H1 (cell line): ENCODE results near the gene SH3GL1. TPM values are rescaled to one million over a fixed set of nuclear protein-coding genes. Genes with fewer than 3 reads are reported as not detected.

Experiments
- microRNA-seq, 2 experiments: library from miRNA; unstranded; fragments of <30 nt; microRNA quantifications; one replicate each; pipeline versions ENCODE4 to v1.2.0, GENCODE V29; 2016 to 2020; ENCODE audit warnings: borderline microRNAs expressed in 2 of 2, borderline number of aligned reads in 2 of 2, borderline replicate concordance in 1 of 2
- polyA plus RNA-seq, 7 experiments: library from polyadenylated mRNA; depleted of rRNA in 3 of 7; stranded (reverse) in 5 of 7; unstranded in 2 of 7; fragments of >200 nt in 5 of 7; fragments of 200-250 nt in 2 of 7; gene quantifications; 1 replicate in 5 of 7; 2 replicates in 1 of 7; 4 replicates in 1 of 7; pipeline versions ENCODE4 v1.2.1 to v1.2.3, GENCODE V29; 2011 to 2013; ENCODE audit warnings: missing spikeins in 2 of 7, mixed read lengths in 2 of 7
- small RNA-seq: library from polyadenylated mRNA; stranded (forward); fragments of <200 nt; extraction: miRNeasy Mini kit (QIAGEN cat#:217004); gene quantifications from one replicate; pipeline ENCODE3, GENCODE V24; 2013; ENCODE audit not compliant: insufficient read depth
- total RNA-seq: library from RNA; stranded (reverse); fragmentation: NEBNext Ultra II Directional; extraction: Animal tissue kit (Norgen Biotek cat#: 25700); gene quantifications from 2 replicates; pipeline ENCODE4 v1.2.1, GENCODE V29; 2021

The SH3GL1 gene
- total and polyA plus RNA-seq, 2 of the 8 experiments (the other 6 are each of a cell fraction or from before 2014, with no cell fraction given): 81.5 to 102 TPM

Small RNA genes lying within 50 kb of the gene (microRNA-seq; reads per million reads assigned to microRNA genes)
- gene MIR4746: 3.2 to 3.7 reads per million in 2 experiments

Small RNA genes lying within 50 kb of the gene (small RNA-seq; reads per million reads assigned to genes)
- not detected for gene MIR4746

Other genes starting within 250 kb of the SH3GL1 start
- not detected in 2 replicates for gene CREB3L3, start 246.9 kb downstream of the SH3GL1 start, total RNA-seq
- 0.12 and 0.17 TPM in 2 replicates for gene CREB3L3, start 246.9 kb downstream of the SH3GL1 start, polyA plus RNA-seq (2011; rRNA removed)
- 23.9 and 25.2 TPM in 2 replicates for gene SIRT6, start 218.0 kb downstream of the SH3GL1 start, total RNA-seq
- gene SIRT6, start 218.0 kb downstream of the SH3GL1 start, polyA plus RNA-seq (2011; rRNA removed): 27.0 and 39.3 TPM in 2 replicates
- 14.1 and 14.5 TPM in 2 replicates for gene ANKRD24, start 217.9 kb downstream of the SH3GL1 start, total RNA-seq
- gene ANKRD24, start 217.9 kb downstream of the SH3GL1 start, polyA plus RNA-seq (2011; rRNA removed): 7.6 and 15.1 TPM in 2 replicates
- 0.99 and 1.1 TPM in 2 replicates for gene EBI3, start 171.0 kb downstream of the SH3GL1 start, total RNA-seq
- gene EBI3, start 171.0 kb downstream of the SH3GL1 start, polyA plus RNA-seq (2011; rRNA removed): 5.2 and 8.4 TPM in 2 replicates
- 26.8 and 28.6 TPM in 2 replicates for gene YJU2, start 153.5 kb downstream of the SH3GL1 start, total RNA-seq
- gene YJU2, start 153.5 kb downstream of the SH3GL1 start, polyA plus RNA-seq (2011; rRNA removed): 27.7 and 35.4 TPM in 2 replicates
- 5.8 and 7.3 TPM in 2 replicates for gene SHD, start 121.3 kb downstream of the SH3GL1 start, total RNA-seq
- gene SHD, start 121.3 kb downstream of the SH3GL1 start, polyA plus RNA-seq (2011; rRNA removed): 10.7 and 15.5 TPM in 2 replicates
- gene TMIGD2, start 98.2 kb downstream of the SH3GL1 start, total RNA-seq: 0.38 and 0.41 TPM in 2 replicates
- gene TMIGD2, start 98.2 kb downstream of the SH3GL1 start, polyA plus RNA-seq (2011; rRNA removed): 0.39 and 0.58 TPM in 2 replicates
- 54.8 and 58.8 TPM in 2 replicates for gene FSD1, start 95.9 kb downstream of the SH3GL1 start, total RNA-seq
- 181 and 194 TPM in 2 replicates for gene FSD1, start 95.9 kb downstream of the SH3GL1 start, polyA plus RNA-seq (2011; rRNA removed)
- 15.3 and 18.1 TPM in 2 replicates for gene STAP2, start 61.7 kb downstream of the SH3GL1 start, total RNA-seq
- 33.6 and 37.3 TPM in 2 replicates for gene STAP2, start 61.7 kb downstream of the SH3GL1 start, polyA plus RNA-seq (2011; rRNA removed)
- gene MPND, start 57.0 kb downstream of the SH3GL1 start, total RNA-seq: 24.2 and 27.7 TPM in 2 replicates
- 22.9 and 31.6 TPM in 2 replicates for gene MPND, start 57.0 kb downstream of the SH3GL1 start, polyA plus RNA-seq (2011; rRNA removed)
- gene CHAF1A, start 2.1 kb upstream of the SH3GL1 start, total RNA-seq: 146 and 147 TPM in 2 replicates
- gene CHAF1A, start 2.1 kb upstream of the SH3GL1 start, polyA plus RNA-seq (2011; rRNA removed): 122 and 190 TPM in 2 replicates
- 28.0 and 29.9 TPM in 2 replicates for gene UBXN6, start 57.2 kb upstream of the SH3GL1 start, total RNA-seq
- 43.8 and 63.0 TPM in 2 replicates for gene UBXN6, start 57.2 kb upstream of the SH3GL1 start, polyA plus RNA-seq (2011; rRNA removed)
- gene HDGFL2, start 71.8 kb upstream of the SH3GL1 start, total RNA-seq: 102 and 106 TPM in 2 replicates
- gene HDGFL2, start 71.8 kb upstream of the SH3GL1 start, polyA plus RNA-seq (2011; rRNA removed): 31.1 and 46.8 TPM in 2 replicates
- gene PLIN4, start 117.9 kb upstream of the SH3GL1 start, total RNA-seq: 0.45 and 0.54 TPM in 2 replicates
- gene PLIN4, start 117.9 kb upstream of the SH3GL1 start, polyA plus RNA-seq (2011; rRNA removed): 0.35 and 0.67 TPM in 2 replicates
- 1.8 and 2.0 TPM in 2 replicates for gene PLIN5, start 134.7 kb upstream of the SH3GL1 start, total RNA-seq
- gene PLIN5, start 134.7 kb upstream of the SH3GL1 start, polyA plus RNA-seq (2011; rRNA removed): 2.5 and 2.6 TPM in 2 replicates
- gene LRG1, start 139.5 kb upstream of the SH3GL1 start, total RNA-seq: 0.36 and 0.48 TPM in 2 replicates
- gene LRG1, start 139.5 kb upstream of the SH3GL1 start, polyA plus RNA-seq (2011; rRNA removed): 0.64 and 0.79 TPM in 2 replicates
- 54.4 and 56.7 TPM in 2 replicates for gene SEMA6B, start 159.1 kb upstream of the SH3GL1 start, total RNA-seq
- gene SEMA6B, start 159.1 kb upstream of the SH3GL1 start, polyA plus RNA-seq (2011; rRNA removed): 31.3 and 54.9 TPM in 2 replicates
- gene TNFAIP8L1, start 239.0 kb upstream of the SH3GL1 start, total RNA-seq: 5.9 and 6.1 TPM in 2 replicates
- gene TNFAIP8L1, start 239.0 kb upstream of the SH3GL1 start, polyA plus RNA-seq (2011; rRNA removed): 3.2 and 5.5 TPM in 2 replicates